ENCODE data around the gene BRI3. TPM values are rescaled to one million over a fixed set of nuclear protein-coding genes. Genes with fewer than 3 reads are reported as not detected.

The BRI3 gene
- total and polyA plus RNA-seq, 12 donors: 50.2 to 379 (median 182) TPM

DNA sequence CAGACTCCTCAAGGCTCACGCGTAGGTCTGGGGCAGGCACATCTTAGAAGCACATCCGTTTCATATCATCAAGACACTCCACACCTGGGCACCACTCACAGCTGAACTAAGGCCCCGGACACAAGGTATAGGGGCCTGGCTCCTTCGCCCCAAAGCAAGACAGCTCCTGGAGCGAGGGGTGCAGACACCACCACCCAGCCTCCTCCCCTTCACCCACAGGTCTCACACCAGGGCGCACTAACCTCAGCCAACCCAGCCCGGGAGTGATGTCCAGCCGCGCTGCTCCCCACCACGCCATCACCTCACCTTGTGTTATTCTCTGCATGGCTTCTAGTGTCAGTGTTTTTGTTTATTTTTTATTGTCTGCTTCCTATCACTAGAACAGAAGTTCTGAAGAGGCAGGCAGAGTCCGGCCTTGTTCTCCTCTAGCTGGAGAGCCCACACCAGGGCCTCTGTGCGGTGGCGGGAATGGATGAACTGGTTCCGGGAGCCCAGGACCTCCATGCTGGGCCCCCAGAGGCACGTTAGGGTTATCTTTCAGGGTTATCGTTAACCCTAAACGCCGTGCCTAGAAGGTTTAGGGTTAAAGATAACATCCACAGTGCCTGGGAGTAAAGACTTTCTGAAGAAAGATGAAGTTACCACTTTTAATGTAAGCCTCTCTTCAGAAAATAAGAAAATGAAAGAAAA is 21.8 kb downstream of the BRI3 start:
- intact Hi-C loops (cut with DNase I): no loop called here
- H3K27me3 ChIP-seq: no peaks in the 10 kb centered on the region
- no peaks in the 10 kb centered on the region for H3K9me3 ChIP-seq (replicated peaks in 1 of 3)
- DNase-seq: no peak
- H3K4me1 ChIP-seq (replicated peaks in 1 of 2): no peaks in the 10 kb centered on the region
- WGBS, 4 donors: 88 to 92% (median 91%) methylated on average over 19 of the region's 19 CpGs
- TF ChIP-seq POLR2A (IDR thresholded peaks at IDR 0.05): no peak
- TF ChIP-seq, protein P1, sequence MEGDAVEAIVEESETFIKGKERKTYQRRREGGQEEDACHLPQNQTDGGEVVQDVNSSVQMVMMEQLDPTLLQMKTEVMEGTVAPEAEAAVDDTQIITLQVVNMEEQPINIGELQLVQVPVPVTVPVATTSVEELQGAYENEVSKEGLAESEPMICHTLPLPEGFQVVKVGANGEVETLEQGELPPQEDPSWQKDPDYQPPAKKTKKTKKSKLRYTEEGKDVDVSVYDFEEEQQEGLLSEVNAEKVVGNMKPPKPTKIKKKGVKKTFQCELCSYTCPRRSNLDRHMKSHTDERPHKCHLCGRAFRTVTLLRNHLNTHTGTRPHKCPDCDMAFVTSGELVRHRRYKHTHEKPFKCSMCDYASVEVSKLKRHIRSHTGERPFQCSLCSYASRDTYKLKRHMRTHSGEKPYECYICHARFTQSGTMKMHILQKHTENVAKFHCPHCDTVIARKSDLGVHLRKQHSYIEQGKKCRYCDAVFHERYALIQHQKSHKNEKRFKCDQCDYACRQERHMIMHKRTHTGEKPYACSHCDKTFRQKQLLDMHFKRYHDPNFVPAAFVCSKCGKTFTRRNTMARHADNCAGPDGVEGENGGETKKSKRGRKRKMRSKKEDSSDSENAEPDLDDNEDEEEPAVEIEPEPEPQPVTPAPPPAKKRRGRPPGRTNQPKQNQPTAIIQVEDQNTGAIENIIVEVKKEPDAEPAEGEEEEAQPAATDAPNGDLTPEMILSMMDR (IDR thresholded peaks at IDR 0.05): no peak
- H3K4me3 ChIP-seq: no peak overlapping the region
- H3K36me3 ChIP-seq (replicated peaks in 1 of 2): peaks cover 0 to 23% of the 10 kb centered on the region in 2 donors
- no peak overlapping the region for H3K27ac ChIP-seq

DNA sequence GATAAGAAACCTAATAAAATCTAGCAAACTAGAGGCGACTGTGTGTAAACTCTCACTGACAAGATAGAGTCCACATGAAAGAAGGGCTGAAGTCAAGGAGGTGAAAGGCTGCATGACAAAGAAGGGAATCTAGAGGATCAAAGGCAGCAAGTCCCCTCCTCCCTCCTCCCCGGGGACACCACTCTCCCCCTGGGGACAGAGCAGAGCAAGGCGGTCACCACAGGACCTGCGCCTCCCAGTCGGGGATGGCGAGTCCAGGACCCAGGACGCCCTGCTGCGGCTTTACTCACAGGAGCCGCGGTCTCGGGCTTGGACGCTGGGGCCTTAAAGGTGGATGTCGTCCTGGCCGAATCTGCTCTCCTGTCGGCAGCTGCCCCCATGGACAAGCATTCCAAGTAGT is 22.4 kb downstream of the BRI3 start:
- Histone ChIP-seq H3K4me1 (replicated peaks in 1 of 2) (no peaks in the 10 kb centered on the region), H3K27me3 (no peaks in the 10 kb centered on the region), H3K27ac (no peak overlapping the region), H3K36me3 (replicated peaks in 1 of 2) (peaks cover 0 to 26% of the 10 kb centered on the region in 2 donors), H3K9me3 (replicated peaks in 1 of 3) (no peaks in the 10 kb centered on the region), H3K4me3 (no peak overlapping the region)
- no peak for DNase-seq
- intact Hi-C loops (cut with DNase I): no loop called here
- WGBS, 4 donors: 77 to 84% (median 78%) methylated on average over 6 to 15 of the region's 15 CpGs
- TF ChIP-seq, protein P1 (IDR thresholded peaks at IDR 0.05): no peak
- TF ChIP-seq POLR2A (IDR thresholded peaks at IDR 0.05): no peak

DNA sequence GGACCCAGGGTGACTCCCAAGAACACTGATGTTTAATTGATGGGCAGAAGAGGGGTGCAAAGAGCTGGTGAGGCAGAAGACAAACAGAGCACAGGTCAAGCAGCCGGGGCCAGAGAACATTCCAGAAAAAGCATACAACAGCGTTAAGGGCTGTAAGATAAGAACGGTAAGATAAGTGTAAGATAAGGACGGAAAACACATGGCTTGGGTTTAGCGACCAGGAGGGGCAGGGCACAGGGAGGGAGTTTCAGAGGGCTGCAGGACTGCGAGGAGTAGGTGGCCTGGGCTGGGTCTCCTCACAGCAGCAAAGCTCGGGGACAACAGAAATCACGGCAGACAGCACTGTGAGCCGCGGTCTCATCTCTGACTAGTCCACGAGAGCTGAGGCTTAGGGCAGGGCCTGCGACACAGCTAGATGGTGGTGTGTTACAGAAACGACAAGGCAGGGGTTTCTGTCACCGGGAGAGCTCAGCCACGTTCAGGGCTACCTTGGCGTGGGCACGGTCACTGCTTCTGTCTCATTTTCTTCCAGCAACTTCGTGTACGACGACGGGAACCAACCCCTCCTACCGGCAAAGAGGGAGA is 24.6 kb downstream of the BRI3 start:
- Histone ChIP-seq H3K4me3 (no peak overlapping the region), H3K27me3 (no peaks in the 10 kb centered on the region), H3K36me3 (replicated peaks in 1 of 2) (peaks cover 0 to 26% of the 10 kb centered on the region in 2 donors), H3K9me3 (replicated peaks in 1 of 3) (no peaks in the 10 kb centered on the region), H3K27ac (no peak overlapping the region), H3K4me1 (replicated peaks in 1 of 2) (no peaks in the 10 kb centered on the region)
- TF ChIP-seq, protein P1 (IDR thresholded peaks at IDR 0.05): no peak
- TF ChIP-seq POLR2A (IDR thresholded peaks at IDR 0.05): no peak
- no peak for DNase-seq
- WGBS, 4 donors: 81 to 84% (median 82%) methylated on average over 22 of the region's 22 CpGs
- intact Hi-C loops (cut with DNase I): no loop called here

DNA sequence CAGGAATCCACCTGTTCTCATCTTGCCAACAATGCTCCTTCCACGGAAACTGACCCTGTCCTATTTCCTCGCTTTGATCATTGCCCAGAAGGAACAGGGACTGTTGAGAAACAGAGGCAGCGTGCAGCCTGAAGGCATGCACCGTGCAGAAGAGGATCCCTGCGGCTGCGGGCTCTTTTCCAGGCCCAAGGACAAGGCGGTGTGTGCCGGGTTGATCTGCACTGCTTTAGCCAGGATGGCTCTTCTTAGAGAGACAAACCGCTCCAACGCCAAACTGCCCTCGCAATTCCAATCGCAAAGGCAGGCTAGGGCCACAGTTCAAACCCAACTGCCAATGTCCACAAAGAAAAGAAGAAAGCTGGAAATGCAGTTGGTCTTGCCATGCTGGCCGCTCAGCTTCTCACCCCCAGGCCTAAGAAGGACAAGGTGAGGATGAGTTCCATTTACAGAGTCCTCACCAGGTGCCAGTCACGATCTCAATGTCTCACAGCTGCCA is 26.5 kb downstream of the BRI3 start:
- Histone ChIP-seq H3K9me3 (replicated peaks in 1 of 3) (no peaks in the 10 kb centered on the region), H3K4me1 (replicated peaks in 1 of 2) (no peaks in the 10 kb centered on the region), H3K36me3 (replicated peaks in 1 of 2) (peaks cover 0 to 26% of the 10 kb centered on the region in 2 donors), H3K27me3 (no peaks in the 10 kb centered on the region), H3K27ac (no peak overlapping the region), H3K4me3 (no peak overlapping the region)
- intact Hi-C loops (cut with DNase I): no loop called here
- no peak for DNase-seq
- 89 to 95% (median 94%) methylated on average over 13 to 14 of the region's 14 CpGs for WGBS, 4 donors
- TF ChIP-seq POLR2A (IDR thresholded peaks at IDR 0.05): no peak
- TF ChIP-seq, protein P1 (IDR thresholded peaks at IDR 0.05): no peak
